ENCODE measurements around the gene TM9SF4.

Gene TM9SF4

DNA sequence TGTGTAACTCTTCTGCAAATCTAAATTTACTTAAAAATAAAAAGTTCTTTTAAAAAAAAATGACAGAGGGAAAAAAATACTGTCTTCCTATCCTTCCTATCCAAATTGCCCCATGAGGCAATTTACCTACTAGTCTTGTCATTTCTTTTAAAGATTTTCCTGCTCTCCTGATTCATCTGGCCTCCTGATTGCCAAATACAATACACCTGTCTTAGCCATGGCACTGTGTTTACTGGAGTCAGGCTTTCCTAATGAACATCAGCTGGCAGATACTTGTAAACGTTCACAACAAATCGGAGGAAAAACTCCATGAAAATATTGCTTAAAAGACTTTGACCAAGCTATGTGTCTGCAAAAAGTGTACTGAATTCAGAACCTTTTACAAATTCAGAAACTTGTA lies 21.5 kb downstream of the TM9SF4 start:
- no peak for TF ChIP-seq EGR1 (IDR thresholded peaks at IDR 0.05)
- no peak for TF ChIP-seq RAD21 (IDR thresholded peaks at IDR 0.05; ENCODE audit: low read depth)
- TF ChIP-seq EP300 (IDR thresholded peaks at IDR 0.05; ENCODE audit: borderline replicate concordance) = no peak
- TF ChIP-seq TEAD4 (IDR thresholded peaks at IDR 0.05) = no peak
- TF ChIP-seq TCF12 (IDR thresholded peaks at IDR 0.05; ENCODE audit: low read depth) = no peak
- no peak for TF ChIP-seq ZBTB7A (IDR thresholded peaks at IDR 0.05; ENCODE audit: low read depth)
- TF ChIP-seq CREB1 (IDR thresholded peaks at IDR 0.05; ENCODE audit: low read depth) = no peak
- TF ChIP-seq, protein P1, sequence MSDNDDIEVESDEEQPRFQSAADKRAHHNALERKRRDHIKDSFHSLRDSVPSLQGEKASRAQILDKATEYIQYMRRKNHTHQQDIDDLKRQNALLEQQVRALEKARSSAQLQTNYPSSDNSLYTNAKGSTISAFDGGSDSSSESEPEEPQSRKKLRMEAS (IDR thresholded peaks at IDR 0.05) = no peak
- TF ChIP-seq CEBPB (IDR thresholded peaks at IDR 0.05) = no peak
- no peak for TF ChIP-seq NFIC (IDR thresholded peaks at IDR 0.05)
- TF ChIP-seq USF1 (IDR thresholded peaks at IDR 0.05) = no peak
- TF ChIP-seq, protein P2, sequence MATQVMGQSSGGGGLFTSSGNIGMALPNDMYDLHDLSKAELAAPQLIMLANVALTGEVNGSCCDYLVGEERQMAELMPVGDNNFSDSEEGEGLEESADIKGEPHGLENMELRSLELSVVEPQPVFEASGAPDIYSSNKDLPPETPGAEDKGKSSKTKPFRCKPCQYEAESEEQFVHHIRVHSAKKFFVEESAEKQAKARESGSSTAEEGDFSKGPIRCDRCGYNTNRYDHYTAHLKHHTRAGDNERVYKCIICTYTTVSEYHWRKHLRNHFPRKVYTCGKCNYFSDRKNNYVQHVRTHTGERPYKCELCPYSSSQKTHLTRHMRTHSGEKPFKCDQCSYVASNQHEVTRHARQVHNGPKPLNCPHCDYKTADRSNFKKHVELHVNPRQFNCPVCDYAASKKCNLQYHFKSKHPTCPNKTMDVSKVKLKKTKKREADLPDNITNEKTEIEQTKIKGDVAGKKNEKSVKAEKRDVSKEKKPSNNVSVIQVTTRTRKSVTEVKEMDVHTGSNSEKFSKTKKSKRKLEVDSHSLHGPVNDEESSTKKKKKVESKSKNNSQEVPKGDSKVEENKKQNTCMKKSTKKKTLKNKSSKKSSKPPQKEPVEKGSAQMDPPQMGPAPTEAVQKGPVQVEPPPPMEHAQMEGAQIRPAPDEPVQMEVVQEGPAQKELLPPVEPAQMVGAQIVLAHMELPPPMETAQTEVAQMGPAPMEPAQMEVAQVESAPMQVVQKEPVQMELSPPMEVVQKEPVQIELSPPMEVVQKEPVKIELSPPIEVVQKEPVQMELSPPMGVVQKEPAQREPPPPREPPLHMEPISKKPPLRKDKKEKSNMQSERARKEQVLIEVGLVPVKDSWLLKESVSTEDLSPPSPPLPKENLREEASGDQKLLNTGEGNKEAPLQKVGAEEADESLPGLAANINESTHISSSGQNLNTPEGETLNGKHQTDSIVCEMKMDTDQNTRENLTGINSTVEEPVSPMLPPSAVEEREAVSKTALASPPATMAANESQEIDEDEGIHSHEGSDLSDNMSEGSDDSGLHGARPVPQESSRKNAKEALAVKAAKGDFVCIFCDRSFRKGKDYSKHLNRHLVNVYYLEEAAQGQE (IDR thresholded peaks at IDR 0.05; ENCODE audit: low read depth) = no peak
- no peak for TF ChIP-seq FOXM1 (IDR thresholded peaks at IDR 0.05; ENCODE audit: borderline replicate concordance, low read depth)
- TF ChIP-seq TAF1 (IDR thresholded peaks at IDR 0.05; ENCODE audit: low read depth) = no peak
- TF ChIP-seq YY1 (IDR thresholded peaks at IDR 0.05; ENCODE audit: low read depth) = no peak

DNA sequence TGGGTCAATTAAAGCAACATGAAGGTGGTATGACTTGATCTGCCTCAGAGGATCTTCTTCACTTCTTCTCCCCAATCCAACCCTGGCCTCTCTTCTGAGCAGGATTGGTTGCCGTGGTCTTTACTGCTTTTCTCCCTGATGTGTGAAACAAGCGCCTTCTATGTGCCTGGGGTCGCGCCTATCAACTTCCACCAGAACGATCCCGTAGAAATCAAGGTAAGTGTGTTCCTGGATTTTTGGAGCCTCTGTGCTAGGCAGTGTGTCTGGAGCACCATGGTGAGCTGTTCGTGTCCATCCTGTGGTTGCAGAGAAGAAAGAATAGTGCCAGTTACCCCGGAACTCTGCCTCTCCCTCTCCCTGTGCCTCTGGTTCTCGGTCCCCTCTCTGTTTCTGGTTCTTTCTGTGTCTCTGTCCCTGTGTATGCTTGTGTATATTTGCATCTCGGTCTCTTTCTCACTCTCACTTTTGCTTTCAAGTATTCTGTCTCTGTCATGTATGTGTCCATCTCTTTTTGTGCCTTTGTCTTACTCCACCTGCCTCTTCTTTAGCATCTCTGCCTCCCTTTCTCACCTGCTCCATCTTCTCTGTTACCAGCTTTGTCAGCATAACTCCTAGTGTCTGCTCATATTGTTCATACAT lies 23.5 kb downstream of the TM9SF4 start:
- TF ChIP-seq FOXM1 (IDR thresholded peaks at IDR 0.05; ENCODE audit: borderline replicate concordance, low read depth) (no peak), USF1 (IDR thresholded peaks at IDR 0.05) (no peak), EGR1 (IDR thresholded peaks at IDR 0.05) (no peak), RAD21 (IDR thresholded peaks at IDR 0.05; ENCODE audit: low read depth) (no peak), YY1 (IDR thresholded peaks at IDR 0.05; ENCODE audit: low read depth) (no peak), CREB1 (IDR thresholded peaks at IDR 0.05; ENCODE audit: low read depth) (no peak), TEAD4 (IDR thresholded peaks at IDR 0.05) (no peak), TCF12 (IDR thresholded peaks at IDR 0.05; ENCODE audit: low read depth) (no peak), NFIC (IDR thresholded peaks at IDR 0.05) (no peak), CEBPB (IDR thresholded peaks at IDR 0.05) (no peak), ZBTB7A (IDR thresholded peaks at IDR 0.05; ENCODE audit: low read depth) (no peak), TAF1 (IDR thresholded peaks at IDR 0.05; ENCODE audit: low read depth) (no peak), EP300 (IDR thresholded peaks at IDR 0.05; ENCODE audit: borderline replicate concordance) (no peak)
- TF ChIP-seq, protein P1 (IDR thresholded peaks at IDR 0.05) = no peak
- TF ChIP-seq, protein P2 (IDR thresholded peaks at IDR 0.05; ENCODE audit: low read depth) = no peak

GRCh38 chr20:32134026-32134425 lies 24.5 kb downstream of the TM9SF4 start:
- TF ChIP-seq CREB1 (IDR thresholded peaks at IDR 0.05; ENCODE audit: low read depth) = no peak
- TF ChIP-seq ZBTB7A (IDR thresholded peaks at IDR 0.05; ENCODE audit: low read depth) = no peak
- TF ChIP-seq EGR1 (IDR thresholded peaks at IDR 0.05) = no peak
- no peak for TF ChIP-seq USF1 (IDR thresholded peaks at IDR 0.05)
- no peak for TF ChIP-seq EP300 (IDR thresholded peaks at IDR 0.05; ENCODE audit: borderline replicate concordance)
- no peak for TF ChIP-seq CEBPB (IDR thresholded peaks at IDR 0.05)
- no peak for TF ChIP-seq TCF12 (IDR thresholded peaks at IDR 0.05; ENCODE audit: low read depth)
- TF ChIP-seq RAD21 (IDR thresholded peaks at IDR 0.05; ENCODE audit: low read depth) = no peak
- TF ChIP-seq FOXM1 (IDR thresholded peaks at IDR 0.05; ENCODE audit: borderline replicate concordance, low read depth) = no peak
- no peak for TF ChIP-seq NFIC (IDR thresholded peaks at IDR 0.05)
- TF ChIP-seq TAF1 (IDR thresholded peaks at IDR 0.05; ENCODE audit: low read depth) = no peak
- TF ChIP-seq TEAD4 (IDR thresholded peaks at IDR 0.05) = no peak
- TF ChIP-seq, protein P2 (IDR thresholded peaks at IDR 0.05; ENCODE audit: low read depth) = no peak
- TF ChIP-seq, protein P1 (IDR thresholded peaks at IDR 0.05) = no peak
- no peak for TF ChIP-seq YY1 (IDR thresholded peaks at IDR 0.05; ENCODE audit: low read depth)

Data from Ishikawa (cell line).